GM12892 (cell line): ENCODE results near the gene CSF1R.

ENCODE experiments used
- POLR2A ChIP-seq: IDR thresholded peaks from 2 replicates; pipeline ENCODE4 v1.6.1; 2011; ENCODE audit warnings: low read depth, low read length, control low read depth
- POLR2AphosphoS5 ChIP-seq: IDR thresholded peaks from 2 replicates; pipeline ENCODE4 v1.6.1; 2011; ENCODE audit warnings: low read depth, low read length, control low read depth
- TAF1 ChIP-seq: IDR thresholded peaks from 2 replicates; pipeline ENCODE4 v1.6.1; 2011; ENCODE audit warnings: low read depth, mild to moderate bottlenecking, control low read depth, low read length, borderline replicate concordance

- TF ChIP-seq POLR2A = no peak
- TF ChIP-seq POLR2AphosphoS5 = no peak
- no peak for TF ChIP-seq TAF1
Observed at GRCh38 chr5:150082374-150082773, 4.0 kb downstream of the CSF1R start.
